Glomerular endothelial cell (primary cell): ENCODE measurements around the gene FAM13A. TPM values are rescaled to one million over a fixed set of nuclear protein-coding genes. Genes with fewer than 3 reads are reported as not detected.

Source experiments
- DNase-seq: peaks from one replicate; pipeline ENCODE4 v3.0.0-alpha.2; 2011; ENCODE audit warnings: low read depth, low spot score; ENCODE audit errors: extremely low read depth
- total RNA-seq: library from RNA; depleted of rRNA; stranded (reverse); fragments of >200 nt; gene quantifications from 2 replicates; pipeline ENCODE4 v1.2.3, GENCODE V29; 2015

Gene FAM13A
- total RNA-seq, 1 donor from 2014 or later, result 7.5 TPM

DNA sequence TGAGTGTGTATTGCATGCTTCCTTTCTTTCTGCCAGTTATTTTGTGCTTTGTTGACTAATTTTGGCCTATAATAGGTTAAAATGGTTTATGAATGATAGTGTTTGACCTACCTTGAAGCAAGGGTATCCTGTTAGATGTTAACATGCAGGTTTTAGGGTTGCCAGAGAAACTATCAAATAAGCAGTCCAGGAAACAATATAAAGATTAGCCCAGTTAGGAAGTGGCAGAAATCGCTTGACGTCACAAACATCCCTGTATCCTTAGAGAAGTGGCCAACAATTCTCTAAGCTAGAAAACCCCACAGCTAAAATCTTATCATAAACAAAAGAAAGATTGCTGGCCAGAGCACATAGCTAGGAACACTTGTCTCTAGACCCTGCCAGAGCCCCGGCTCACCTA, 363.2 kb downstream of the FAM13A start:
- peak; percentile 61 for DNase-seq

DNA sequence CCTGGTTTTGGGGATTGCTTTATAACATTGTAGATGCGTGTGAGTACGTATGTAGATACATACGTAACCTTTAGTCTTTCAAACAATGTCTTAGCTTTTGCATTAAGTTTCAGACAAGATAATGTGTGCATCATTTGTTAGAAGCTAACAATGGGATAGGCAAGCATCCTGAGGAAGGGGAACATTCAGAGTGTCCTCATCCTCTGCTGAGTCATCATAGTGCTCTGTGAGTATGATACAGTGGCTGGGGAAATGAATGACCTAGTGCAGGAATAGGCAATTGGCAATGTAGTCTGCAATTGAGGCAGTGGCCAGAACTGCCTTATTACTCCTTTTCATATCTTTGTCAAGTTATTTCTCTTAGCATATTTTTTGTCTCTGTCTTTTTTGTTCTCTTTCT, 366.6 kb downstream of the FAM13A start:
- no peak for DNase-seq

DNA sequence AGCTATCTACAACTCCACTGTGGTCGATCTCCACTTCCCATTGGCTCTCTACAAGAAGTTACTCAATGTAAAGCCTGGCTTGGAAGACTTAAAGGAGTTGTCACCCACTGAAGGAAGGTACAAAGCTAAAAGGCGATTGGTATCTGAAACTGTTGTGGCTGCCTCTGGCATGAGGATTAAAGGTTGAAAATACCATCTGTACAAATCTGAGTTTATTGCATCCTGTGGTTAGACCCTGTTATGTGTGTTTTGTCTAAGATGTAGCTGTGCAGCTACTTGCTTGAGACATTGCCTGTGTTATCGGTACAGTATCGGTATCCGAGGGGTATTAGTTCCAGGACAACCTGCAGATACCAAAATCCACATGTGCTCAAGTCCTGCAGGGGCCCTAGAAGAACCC, 375.8 kb downstream of the FAM13A start:
- no peak for DNase-seq

Other genes with a start within 250 kb of the FAM13A start
- gene TIGD2, start 54.3 kb upstream of the FAM13A start, total RNA-seq, result 1.9 and 3.1 TPM in 2 replicates